Activated naive CD8-positive, alpha-beta T cell treated with anti-CD3 and anti-CD28 coated beads for 36 hours (primary cell): ENCODE results near the gene CBLN3. TPM values are rescaled to one million over a fixed set of nuclear protein-coding genes. Genes with fewer than 3 reads are reported as not detected.

Experiments
- DNase-seq: peaks from one replicate; pipeline ENCODE4 v3.0.0; 2021
- H3K27ac Mint-ChIP-seq: one replicate; pipeline ENCODE4 v1.8.0; 2022; ENCODE audit warnings: mild to moderate bottlenecking, moderate library complexity, mixed read lengths
- H3K27me3 Mint-ChIP-seq: one replicate; pipeline ENCODE4 v1.8.0; 2022; ENCODE audit warnings: mild to moderate bottlenecking, mixed read lengths
- H3K36me3 Mint-ChIP-seq: one replicate; pipeline ENCODE4 v1.8.0; 2021; ENCODE audit warnings: mild to moderate bottlenecking, mixed read lengths
- H3K4me1 Mint-ChIP-seq: one replicate; pipeline ENCODE4 v1.8.0; 2021; ENCODE audit warnings: mixed read lengths
- H3K4me3 Mint-ChIP-seq: one replicate; pipeline ENCODE4 v1.8.0; 2022; ENCODE audit warnings: mild to moderate bottlenecking, moderate library complexity, mixed read lengths
- H3K9me3 Mint-ChIP-seq: one replicate; pipeline ENCODE4 v1.8.0; 2022; ENCODE audit warnings: mixed read lengths
- total RNA-seq, 2 experiments: library from RNA; stranded (reverse); gene quantifications; one replicate each; pipeline ENCODE4 v1.2.3, GENCODE V29; 2021

Gene CBLN3
- total RNA-seq, 2 experiments from 2014 or later: 5.5 to 6.4 TPM

- peak; percentile 95 for DNase-seq
- Mint-ChIP-seq H3K4me3 (peak within 1 kb of the TSS; percentile 97), H3K36me3 (peaks cover 58% of the 10 kb centered on the region), H3K27ac (peak within 1 kb of the TSS; percentile 99), H3K27me3 (no peaks in the 10 kb centered on the region), H3K9me3 (no peaks in the 10 kb centered on the region), H3K4me1 (peaks cover 46% of the 10 kb centered on the region)
Observed at GRCh38 chr14:24442240-24443052, 13.0 kb upstream of the CBLN3 start, which contains the start of gene SDR39U1. Gene SDR39U1, minus strand, starts transcription at chr14:24442776. Its CDS starts 7 bp downstream, at chr14:24442769.

GRCh38 chr14:24441904-24442239, 12.4 kb upstream of the CBLN3 start:
- Mint-ChIP-seq H3K36me3 (peaks cover 60% of the 10 kb centered on the region), H3K27ac (peak overlapping the region; percentile 99), H3K4me3 (peak overlapping the region; percentile 97), H3K9me3 (no peaks in the 10 kb centered on the region), H3K27me3 (no peaks in the 10 kb centered on the region), H3K4me1 (peaks cover 50% of the 10 kb centered on the region)
- no peak for DNase-seq

GRCh38 chr14:24441485-24441884, 12.0 kb upstream of the CBLN3 start:
- H3K27ac Mint-ChIP-seq: peak overlapping the region; percentile 99
- peaks cover 59% of the 10 kb centered on the region for H3K36me3 Mint-ChIP-seq
- no peak for DNase-seq
- no peaks in the 10 kb centered on the region for H3K9me3 Mint-ChIP-seq
- H3K4me1 Mint-ChIP-seq: peaks cover 54% of the 10 kb centered on the region
- no peaks in the 10 kb centered on the region for H3K27me3 Mint-ChIP-seq
- peak overlapping the region; percentile 97 for H3K4me3 Mint-ChIP-seq

GRCh38 chr14:24440606-24441399, 11.3 kb upstream of the CBLN3 start:
- DNase-seq: no peak
- Mint-ChIP-seq H3K27ac (peak overlapping the region; percentile 99), H3K4me3 (peak overlapping the region; percentile 97), H3K36me3 (peaks cover 61% of the 10 kb centered on the region), H3K4me1 (peaks cover 55% of the 10 kb centered on the region), H3K27me3 (no peaks in the 10 kb centered on the region), H3K9me3 (no peaks in the 10 kb centered on the region)

GRCh38 chr14:24439830-24440605, 10.6 kb upstream of the CBLN3 start:
- peaks cover 55% of the 10 kb centered on the region for H3K4me1 Mint-ChIP-seq
- no peak for DNase-seq
- peak overlapping the region; percentile 99 for H3K27ac Mint-ChIP-seq
- H3K27me3 Mint-ChIP-seq: no peaks in the 10 kb centered on the region
- H3K4me3 Mint-ChIP-seq: peak overlapping the region; percentile 4
- no peaks in the 10 kb centered on the region for H3K9me3 Mint-ChIP-seq
- H3K36me3 Mint-ChIP-seq: peaks cover 59% of the 10 kb centered on the region

GRCh38 chr14:24439257-24439656, 9.8 kb upstream of the CBLN3 start:
- Mint-ChIP-seq H3K9me3 (no peaks in the 10 kb centered on the region), H3K4me3 (peak overlapping the region; percentile 23), H3K36me3 (peaks cover 53% of the 10 kb centered on the region), H3K27me3 (no peaks in the 10 kb centered on the region), H3K27ac (peak overlapping the region; percentile 73), H3K4me1 (peaks cover 55% of the 10 kb centered on the region)
- no peak for DNase-seq

- H3K4me1 Mint-ChIP-seq: peaks cover 54% of the 10 kb centered on the region
- H3K36me3 Mint-ChIP-seq: peaks cover 53% of the 10 kb centered on the region
- no peak for DNase-seq
- H3K9me3 Mint-ChIP-seq: no peaks in the 10 kb centered on the region
- peak overlapping the region; percentile 73 for H3K27ac Mint-ChIP-seq
- no peak overlapping the region for H3K4me3 Mint-ChIP-seq
- H3K27me3 Mint-ChIP-seq: no peaks in the 10 kb centered on the region
Observed at GRCh38 chr14:24438223-24439097, 9.0 kb upstream of the CBLN3 start.

- no peak overlapping the region for H3K4me3 Mint-ChIP-seq
- peaks cover 56% of the 10 kb centered on the region for H3K4me1 Mint-ChIP-seq
- H3K36me3 Mint-ChIP-seq: peaks cover 52% of the 10 kb centered on the region
- H3K9me3 Mint-ChIP-seq: no peaks in the 10 kb centered on the region
- DNase-seq: no peak
- peak overlapping the region; percentile 68 for H3K27ac Mint-ChIP-seq
- H3K27me3 Mint-ChIP-seq: no peaks in the 10 kb centered on the region
Observed at GRCh38 chr14:24437736-24438067, 8.2 kb upstream of the CBLN3 start.

GRCh38 chr14:24437020-24437735, 7.7 kb upstream of the CBLN3 start:
- peaks cover 49% of the 10 kb centered on the region for H3K36me3 Mint-ChIP-seq
- DNase-seq: no peak

GRCh38 chr14:24436355-24437019, 7.0 kb upstream of the CBLN3 start:
- Mint-ChIP-seq H3K4me1 (peaks cover 52% of the 10 kb centered on the region), H3K27me3 (no peaks in the 10 kb centered on the region), H3K9me3 (no peaks in the 10 kb centered on the region), H3K27ac (peak overlapping the region; percentile 68), H3K36me3 (peaks cover 48% of the 10 kb centered on the region), H3K4me3 (peak overlapping the region; percentile 26)
- DNase-seq: no peak

More at GRCh38 chr14:24437020-24437735, 7.7 kb upstream of the CBLN3 start:
- Mint-ChIP-seq H3K4me1 (peaks cover 53% of the 10 kb centered on the region), H3K27ac (peak overlapping the region; percentile 68), H3K4me3 (peak overlapping the region; percentile 26), H3K9me3 (no peaks in the 10 kb centered on the region), H3K27me3 (no peaks in the 10 kb centered on the region)

GRCh38 chr14:24435998-24436354, 6.5 kb upstream of the CBLN3 start:
- Mint-ChIP-seq H3K4me1 (peaks cover 52% of the 10 kb centered on the region), H3K4me3 (no peak overlapping the region), H3K27ac (no peak overlapping the region), H3K36me3 (peaks cover 47% of the 10 kb centered on the region), H3K27me3 (no peaks in the 10 kb centered on the region), H3K9me3 (no peaks in the 10 kb centered on the region)
- DNase-seq: no peak

GRCh38 chr14:24435192-24435810, 5.8 kb upstream of the CBLN3 start:
- Mint-ChIP-seq H3K27ac (no peak overlapping the region), H3K36me3 (peaks cover 42% of the 10 kb centered on the region), H3K4me3 (no peak overlapping the region), H3K4me1 (peaks cover 47% of the 10 kb centered on the region), H3K27me3 (no peaks in the 10 kb centered on the region), H3K9me3 (no peaks in the 10 kb centered on the region)
- no peak for DNase-seq

GRCh38 chr14:24434676-24435075, 5.2 kb upstream of the CBLN3 start:
- Mint-ChIP-seq H3K4me1 (peaks cover 46% of the 10 kb centered on the region), H3K27me3 (no peaks in the 10 kb centered on the region), H3K27ac (peak overlapping the region; percentile 22), H3K36me3 (peaks cover 41% of the 10 kb centered on the region), H3K9me3 (no peaks in the 10 kb centered on the region), H3K4me3 (no peak overlapping the region)
- DNase-seq: no peak
